HEK293 (cell line): ENCODE data around the gene RAF1.
A peak's percentile ranks its signal among the peaks of the same experiment; 100 is the strongest.

Experiments
- ATF2 ChIP-seq: fragments of 450-650 bp; formaldehyde crosslinking; IDR thresholded peaks from 2 replicates; pipeline ENCODE4 v1.5.1; 2016; ENCODE audit warnings: missing biosample characterization, missing genetic modification characterization, low read depth
- GFI1B ChIP-seq: fragments of 450-650 bp; formaldehyde crosslinking; IDR thresholded peaks from 2 replicates; pipeline ENCODE4 v1.5.1; 2016; ENCODE audit warnings: missing biosample characterization, missing genetic modification characterization
- GLI2 ChIP-seq: fragments of 450-650 bp; formaldehyde crosslinking; IDR thresholded peaks from 2 replicates; pipeline ENCODE4; 2017; ENCODE audit warnings: missing biosample characterization, missing genetic modification characterization, low read depth, borderline replicate concordance
- HOXA7 ChIP-seq: sonication (generic); formaldehyde crosslinking; IDR thresholded peaks from 2 replicates; pipeline ENCODE4 v1.8.1; 2022; ENCODE audit warnings: missing genetic modification reagents, borderline replicate concordance
- HOXC10 ChIP-seq: sonication (generic); formaldehyde crosslinking; IDR thresholded peaks from 2 replicates; pipeline ENCODE4 v1.8.1; 2023; ENCODE audit warnings: mild to moderate bottlenecking, missing genetic modification reagents
- MEIS1 ChIP-seq: sonication (generic); formaldehyde crosslinking; IDR thresholded peaks from 2 replicates; pipeline ENCODE4 v1.8.1; 2022; ENCODE audit warnings: missing genetic modification reagents, mild to moderate bottlenecking, borderline replicate concordance
- MYNN ChIP-seq: fragments of 450-650 bp; formaldehyde crosslinking; IDR thresholded peaks from 2 replicates; pipeline ENCODE4 v1.5.1; 2016; ENCODE audit warnings: missing biosample characterization, missing genetic modification characterization, borderline replicate concordance
- RBAK ChIP-seq: fragments of 450-650 bp; formaldehyde crosslinking; IDR thresholded peaks from 2 replicates; pipeline ENCODE4 v1.5.1; 2016; ENCODE audit warnings: missing biosample characterization, missing genetic modification characterization
- ZBTB8A ChIP-seq: fragments of 450-650 bp; formaldehyde crosslinking; IDR thresholded peaks from 2 replicates; pipeline ENCODE4 v1.5.1; 2016; ENCODE audit warnings: missing biosample characterization, missing genetic modification characterization
- ZFP3 ChIP-seq: fragments of 450-650 bp; formaldehyde crosslinking; IDR thresholded peaks from 2 replicates; pipeline ENCODE4 v1.5.1; 2016; ENCODE audit warnings: low read depth, missing biosample characterization, missing genetic modification characterization
- ZNF10 ChIP-seq: fragments of 450-650 bp; formaldehyde crosslinking; IDR thresholded peaks from 2 replicates; pipeline ENCODE4 v1.5.1; 2017; ENCODE audit warnings: missing biosample characterization, missing genetic modification characterization
- ZNF112 ChIP-seq: fragments of 450-650 bp; formaldehyde crosslinking; IDR thresholded peaks from 2 replicates; pipeline ENCODE4 v1.5.0; 2017; ENCODE audit warnings: missing biosample characterization, missing genetic modification characterization
- ZNF121 ChIP-seq: fragments of 450-650 bp; formaldehyde crosslinking; IDR thresholded peaks from 2 replicates; pipeline ENCODE4 v1.5.1; 2016; ENCODE audit warnings: missing biosample characterization, missing genetic modification characterization
- ZNF155 ChIP-seq: fragments of 450-650 bp; formaldehyde crosslinking; IDR thresholded peaks from 2 replicates; pipeline ENCODE4 v1.5.1; 2016; ENCODE audit warnings: missing biosample characterization, missing genetic modification characterization
- ZNF184 ChIP-seq: fragments of 450-650 bp; IDR thresholded peaks from 2 replicates; pipeline ENCODE4 v1.5.1; 2018; ENCODE audit warnings: missing biosample characterization, mild to moderate bottlenecking, missing genetic modification characterization
- ZNF214 ChIP-seq: fragments of 450-650 bp; formaldehyde crosslinking; IDR thresholded peaks from 2 replicates; pipeline ENCODE4 v1.5.1; 2017; ENCODE audit warnings: missing biosample characterization, mild to moderate bottlenecking, missing genetic modification characterization, borderline replicate concordance
- ZNF280D ChIP-seq: fragments of 450-650 bp; formaldehyde crosslinking; IDR thresholded peaks from 2 replicates; pipeline ENCODE4 v1.5.1; 2016; ENCODE audit warnings: missing biosample characterization, missing genetic modification characterization
- ZNF398 ChIP-seq: fragments of 450-650 bp; formaldehyde crosslinking; IDR thresholded peaks from 2 replicates; pipeline ENCODE4 v1.5.1; 2017; ENCODE audit warnings: missing biosample characterization, missing genetic modification characterization
- ZNF404 ChIP-seq: fragments of 450-650 bp; formaldehyde crosslinking; IDR thresholded peaks from 2 replicates; pipeline ENCODE4 v1.5.1; 2017; ENCODE audit warnings: missing biosample characterization, missing genetic modification characterization
- ZNF488 ChIP-seq: fragments of 450-650 bp; formaldehyde crosslinking; IDR thresholded peaks from 2 replicates; pipeline ENCODE4 v1.5.1; 2016; ENCODE audit warnings: missing biosample characterization, missing genetic modification characterization
- ZNF530 ChIP-seq: fragments of 450-650 bp; formaldehyde crosslinking; IDR thresholded peaks from 2 replicates; pipeline ENCODE4 v1.5.1; 2016; ENCODE audit warnings: low read depth, missing biosample characterization, missing genetic modification characterization
- ZNF548 ChIP-seq: fragments of 450-650 bp; formaldehyde crosslinking; IDR thresholded peaks from 2 replicates; pipeline ENCODE4 v1.5.1; 2016; ENCODE audit warnings: missing biosample characterization, missing genetic modification characterization
- ZNF561 ChIP-seq: fragments of 450-650 bp; IDR thresholded peaks from 2 replicates; pipeline ENCODE4 v1.5.1; 2018; ENCODE audit warnings: missing biosample characterization, missing genetic modification characterization, borderline replicate concordance
- ZNF623 ChIP-seq: fragments of 450-650 bp; formaldehyde crosslinking; IDR thresholded peaks from 2 replicates; pipeline ENCODE4 v1.5.1; 2016; ENCODE audit warnings: missing biosample characterization, missing genetic modification characterization
- ZNF624 ChIP-seq: fragments of 450-650 bp; formaldehyde crosslinking; IDR thresholded peaks from 2 replicates; pipeline ENCODE4 v1.5.1; 2017; ENCODE audit warnings: missing biosample characterization, missing genetic modification characterization
- ZNF626 ChIP-seq: fragments of 450-650 bp; sonication (Bioruptor Pico); formaldehyde crosslinking; IDR thresholded peaks from 2 replicates; pipeline ENCODE4 v1.5.1; 2018; ENCODE audit warnings: missing biosample characterization, missing genetic modification characterization, inconsistent platforms
- ZNF670 ChIP-seq: fragments of 450-650 bp; formaldehyde crosslinking; IDR thresholded peaks from 2 replicates; pipeline ENCODE4 v1.5.1; 2016; ENCODE audit warnings: missing biosample characterization, missing genetic modification characterization, low read depth
- ZNF677 ChIP-seq: fragments of 450-650 bp; IDR thresholded peaks from 2 replicates; pipeline ENCODE4 v1.5.0; 2018; ENCODE audit warnings: missing biosample characterization, mild to moderate bottlenecking, missing genetic modification characterization, moderate library complexity
- ZNF692 ChIP-seq: fragments of 450-650 bp; formaldehyde crosslinking; IDR thresholded peaks from 2 replicates; pipeline ENCODE4 v1.5.1; 2016; ENCODE audit warnings: missing biosample characterization, missing genetic modification characterization
- ZNF707 ChIP-seq: fragments of 450-650 bp; formaldehyde crosslinking; IDR thresholded peaks from 2 replicates; pipeline ENCODE4 v1.5.1; 2016; ENCODE audit warnings: missing biosample characterization, missing genetic modification characterization
- ZNF777 ChIP-seq: fragments of 450-650 bp; formaldehyde crosslinking; IDR thresholded peaks from 2 replicates; pipeline ENCODE4 v1.5.1; 2017; ENCODE audit warnings: missing biosample characterization, missing genetic modification characterization, borderline replicate concordance
- ZNF837 ChIP-seq: fragments of 450-650 bp; formaldehyde crosslinking; IDR thresholded peaks from 2 replicates; pipeline ENCODE4 v1.5.1; 2016; ENCODE audit warnings: missing biosample characterization, missing genetic modification characterization
- ZSCAN23 ChIP-seq: fragments of 450-650 bp; formaldehyde crosslinking; IDR thresholded peaks from 2 replicates; pipeline ENCODE4 v1.5.1; 2016; ENCODE audit warnings: missing biosample characterization, missing genetic modification characterization

The RAF1 gene

GRCh38 chr3:12556690-12557472 is 107.0 kb downstream of the RAF1 start, which contains the start of gene MKRN2 (continued):
- TF ChIP-seq ZNF692 (tag by site-specific recombination), result peak; percentile 87
- TF ChIP-seq ZNF548 (tag by site-specific recombination), result no peak
- TF ChIP-seq ZNF112, result no peak
- TF ChIP-seq MEIS1 (CRISPR knock-in tag), result no peak
- TF ChIP-seq ZNF561 (tag by site-specific recombination), result peak; percentile 91
- TF ChIP-seq GLI2, result no peak
- TF ChIP-seq ATF2 (tag by site-specific recombination), result no peak
- peak; percentile 85 for TF ChIP-seq ZNF184 (tag by site-specific recombination)
- no peak; the same call in 1 of the 2 replicates for TF ChIP-seq ZNF623 (tag by site-specific recombination)
- TF ChIP-seq ZNF121 (tag by site-specific recombination), result peak; percentile 95
- no peak for TF ChIP-seq ZFP3
- no peak; the same call in 1 of the 2 replicates for TF ChIP-seq MYNN (tag by site-specific recombination)
- TF ChIP-seq ZNF707, result no peak
- no peak for TF ChIP-seq ZNF404 (tag by site-specific recombination)
- TF ChIP-seq ZNF777 (tag by site-specific recombination), result peak; percentile 45; the same call in 1 of the 2 replicates
- TF ChIP-seq RBAK (tag by site-specific recombination), result no peak
- no peak for TF ChIP-seq ZNF488 (tag by site-specific recombination)
- TF ChIP-seq GFI1B, result no peak
- TF ChIP-seq ZSCAN23 (tag by site-specific recombination), result no peak
- TF ChIP-seq HOXC10 (CRISPR knock-in tag), result no peak
- TF ChIP-seq ZNF280D, result no peak; the same call in 1 of the 2 replicates
- TF ChIP-seq ZNF626, result peak; percentile 92
- TF ChIP-seq ZNF214, result no peak
- TF ChIP-seq ZBTB8A, result peak; percentile 57
- no peak for TF ChIP-seq ZNF155 (tag by site-specific recombination)
- TF ChIP-seq ZNF624 (tag by site-specific recombination), result no peak
- peak; percentile 34; the same call in 1 of the 2 replicates for TF ChIP-seq ZNF398
- TF ChIP-seq HOXA7 (CRISPR knock-in tag), result no peak
- 0 out of 2 replicates have a peak, but pooled peaks have one; percentile 38 for TF ChIP-seq ZNF10 (tag by site-specific recombination)
- TF ChIP-seq ZNF677 (tag by site-specific recombination), result 0 out of 2 replicates have a peak, but pooled peaks have one; percentile 59
- peak; percentile 84 for TF ChIP-seq ZNF530
- TF ChIP-seq ZNF837, result peak; percentile 8; the same call in 1 of the 2 replicates
- no peak for TF ChIP-seq ZNF670 (tag by site-specific recombination)
